Measurements from ENCODE around the gene IL23A.
"Not testable (repeated sequence)": the region's sequence is repeated elsewhere in the genome, so short reads cannot be mapped to it uniquely, and the experiment has no call there.

The IL23A gene

DNA sequence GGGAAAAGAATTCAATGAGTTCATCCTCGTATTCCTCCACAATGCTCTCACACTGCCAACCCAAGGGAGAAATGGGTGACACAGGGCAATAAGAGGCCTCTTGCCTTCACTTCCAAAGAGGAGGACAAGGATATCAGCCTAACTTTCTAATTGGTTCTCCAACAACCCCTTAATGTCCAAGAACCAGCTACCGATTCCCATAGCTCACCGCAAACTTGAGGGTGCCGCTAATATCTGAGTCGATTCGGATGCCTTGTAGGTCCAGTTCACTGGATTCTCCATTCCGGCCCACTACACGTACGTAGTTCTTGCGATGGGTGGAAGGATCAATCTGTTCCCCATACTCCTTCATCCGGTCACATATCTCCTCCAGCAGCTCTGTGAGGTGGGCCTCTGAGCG, 27.7 kb upstream of the IL23A start:
- TF ChIP-seq, protein P1, sequence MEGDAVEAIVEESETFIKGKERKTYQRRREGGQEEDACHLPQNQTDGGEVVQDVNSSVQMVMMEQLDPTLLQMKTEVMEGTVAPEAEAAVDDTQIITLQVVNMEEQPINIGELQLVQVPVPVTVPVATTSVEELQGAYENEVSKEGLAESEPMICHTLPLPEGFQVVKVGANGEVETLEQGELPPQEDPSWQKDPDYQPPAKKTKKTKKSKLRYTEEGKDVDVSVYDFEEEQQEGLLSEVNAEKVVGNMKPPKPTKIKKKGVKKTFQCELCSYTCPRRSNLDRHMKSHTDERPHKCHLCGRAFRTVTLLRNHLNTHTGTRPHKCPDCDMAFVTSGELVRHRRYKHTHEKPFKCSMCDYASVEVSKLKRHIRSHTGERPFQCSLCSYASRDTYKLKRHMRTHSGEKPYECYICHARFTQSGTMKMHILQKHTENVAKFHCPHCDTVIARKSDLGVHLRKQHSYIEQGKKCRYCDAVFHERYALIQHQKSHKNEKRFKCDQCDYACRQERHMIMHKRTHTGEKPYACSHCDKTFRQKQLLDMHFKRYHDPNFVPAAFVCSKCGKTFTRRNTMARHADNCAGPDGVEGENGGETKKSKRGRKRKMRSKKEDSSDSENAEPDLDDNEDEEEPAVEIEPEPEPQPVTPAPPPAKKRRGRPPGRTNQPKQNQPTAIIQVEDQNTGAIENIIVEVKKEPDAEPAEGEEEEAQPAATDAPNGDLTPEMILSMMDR (IDR thresholded peaks at IDR 0.05; ENCODE audit: low read depth, low read length), result no peak
- H3K4me3 ChIP-seq (replicated peaks in 1 of 2; ENCODE audit: low read depth in 2 of 2, low read length in 2 of 2), result no peak overlapping the region
- no peak for DNase-seq (ENCODE audit: low read depth in 2 of 2)

DNA sequence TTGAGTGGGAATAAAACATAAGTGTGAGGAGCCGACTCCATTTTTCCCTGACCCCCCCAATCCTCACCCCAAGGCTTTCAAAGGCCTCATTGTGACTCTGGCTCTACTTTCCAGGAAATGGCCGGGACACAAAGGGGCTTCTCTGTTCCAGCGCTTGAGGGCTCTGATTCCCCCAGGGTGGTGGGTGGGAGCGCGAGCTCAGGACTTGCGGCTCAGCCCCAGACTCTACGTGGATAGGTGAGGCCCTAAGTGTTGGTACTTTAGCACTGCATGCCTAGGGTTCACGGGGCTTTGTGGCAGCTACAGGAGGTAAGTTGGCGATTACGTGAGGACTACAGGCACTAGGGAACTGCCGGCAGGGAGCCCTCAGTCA, 23.4 kb upstream of the IL23A start:
- TF ChIP-seq, protein P1 (IDR thresholded peaks at IDR 0.05; ENCODE audit: low read depth, low read length), result no peak
- H3K4me3 ChIP-seq (replicated peaks in 1 of 2; ENCODE audit: low read depth in 2 of 2, low read length in 2 of 2), result peak overlapping the region; percentile 92 to 95
- no peak for DNase-seq (ENCODE audit: low read depth in 2 of 2)

DNA sequence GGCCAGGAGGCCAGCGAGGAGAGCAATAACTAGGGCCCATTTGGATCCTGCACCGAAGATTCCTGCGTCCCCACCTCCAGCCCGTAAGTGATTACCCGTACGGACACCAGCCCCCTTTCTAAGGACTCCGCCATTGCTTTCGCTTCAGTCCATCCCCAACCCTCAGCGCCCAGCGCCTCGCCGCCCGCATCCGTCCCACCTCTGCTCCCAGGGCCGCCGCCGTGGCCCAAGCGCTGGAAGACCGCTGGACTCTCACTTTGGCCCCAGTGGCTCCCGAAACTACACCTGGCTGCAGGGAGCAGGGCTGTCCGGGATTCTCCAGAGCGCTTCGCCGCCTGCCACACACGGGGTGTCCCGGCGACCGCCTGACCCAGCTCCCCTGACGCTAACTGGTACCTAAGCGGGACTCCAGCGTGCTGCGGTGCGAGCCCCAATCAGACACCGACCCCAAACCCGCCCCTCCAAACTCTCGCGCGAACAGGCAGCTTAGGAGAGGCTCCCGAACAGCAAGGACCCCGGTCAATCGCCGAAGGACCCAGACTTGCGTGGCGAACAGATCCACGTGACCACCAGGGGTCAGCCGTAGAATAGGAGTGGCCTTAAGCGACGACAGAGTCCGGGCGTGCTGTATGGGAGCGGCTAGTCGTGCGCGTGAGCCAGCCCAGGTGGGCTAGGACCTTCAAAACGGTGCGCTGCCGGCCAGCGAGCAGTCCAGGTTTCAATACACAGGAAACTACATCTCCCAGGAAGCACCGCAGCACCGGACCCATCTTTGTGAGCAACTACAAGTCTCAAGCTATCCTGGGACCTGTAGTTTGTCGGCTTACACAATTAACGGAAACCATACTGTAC, 22.8 kb upstream of the IL23A start, which contains the start of gene CNPY2:
Gene CNPY2 (minus strand): TSS at position 367 of the 852 bp plus-strand sequence. CDS start 771 bp downstream, outside the sequence.
- TF ChIP-seq, protein P1 (IDR thresholded peaks at IDR 0.05; ENCODE audit: low read depth, low read length), result peak; percentile 8
- peak within 1 kb of the TSS; percentile 92 to 95 for H3K4me3 ChIP-seq (replicated peaks in 1 of 2; ENCODE audit: low read depth in 2 of 2, low read length in 2 of 2)
- peak; percentile 98 for DNase-seq (ENCODE audit: low read depth in 2 of 2)

DNA sequence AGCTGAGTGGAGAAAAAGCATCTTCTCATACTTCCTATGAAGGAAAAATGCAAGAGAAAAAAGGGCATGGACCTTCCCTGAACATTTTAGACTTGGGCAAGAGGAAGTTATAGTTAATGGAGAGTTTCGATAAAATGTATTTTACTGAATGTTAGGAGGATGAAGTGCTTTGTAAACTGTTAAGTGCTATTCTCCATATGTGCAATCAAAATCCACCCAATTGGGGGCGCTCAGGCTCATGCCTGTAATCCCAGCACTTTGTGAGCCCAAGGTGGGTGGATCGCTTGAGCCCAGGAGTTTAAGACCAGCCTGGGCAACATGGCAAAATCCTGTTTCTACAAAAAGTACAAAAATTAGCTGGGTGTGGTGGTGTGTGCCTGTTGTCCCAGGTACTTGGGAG, 21.0 kb upstream of the IL23A start:
- no peak for DNase-seq (ENCODE audit: low read depth in 2 of 2)
- TF ChIP-seq, protein P1 (IDR thresholded peaks at IDR 0.05; ENCODE audit: low read depth, low read length), result no peak
- H3K4me3 ChIP-seq (replicated peaks in 1 of 2; ENCODE audit: low read depth in 2 of 2, low read length in 2 of 2), result no peak overlapping the region

DNA sequence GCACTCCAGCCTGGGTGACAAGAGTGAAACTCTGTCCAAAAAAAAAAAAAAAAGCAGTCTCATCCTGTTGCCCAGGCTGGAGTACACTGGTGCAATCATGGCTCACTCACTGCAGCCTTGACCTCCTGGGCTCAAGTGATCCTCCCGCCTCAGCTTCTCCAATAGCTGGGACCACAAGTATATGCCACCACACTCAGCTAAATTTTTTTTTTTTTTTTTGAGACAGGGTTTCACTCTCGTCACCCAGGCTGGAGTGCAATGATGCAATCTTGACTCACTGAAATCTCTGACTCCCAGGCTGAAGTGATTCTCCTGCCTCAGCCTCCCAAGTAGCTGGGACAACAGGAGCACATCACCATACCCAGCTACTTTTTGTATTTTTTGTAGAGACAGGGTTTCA, 17.7 kb upstream of the IL23A start:
- peak in 1 of 2 donors; percentile 58 for DNase-seq (ENCODE audit: low read depth in 2 of 2)
- TF ChIP-seq, protein P1 (IDR thresholded peaks at IDR 0.05; ENCODE audit: low read depth, low read length), result no peak
- no peak overlapping the region for H3K4me3 ChIP-seq (replicated peaks in 1 of 2; ENCODE audit: low read depth in 2 of 2, low read length in 2 of 2)

DNA sequence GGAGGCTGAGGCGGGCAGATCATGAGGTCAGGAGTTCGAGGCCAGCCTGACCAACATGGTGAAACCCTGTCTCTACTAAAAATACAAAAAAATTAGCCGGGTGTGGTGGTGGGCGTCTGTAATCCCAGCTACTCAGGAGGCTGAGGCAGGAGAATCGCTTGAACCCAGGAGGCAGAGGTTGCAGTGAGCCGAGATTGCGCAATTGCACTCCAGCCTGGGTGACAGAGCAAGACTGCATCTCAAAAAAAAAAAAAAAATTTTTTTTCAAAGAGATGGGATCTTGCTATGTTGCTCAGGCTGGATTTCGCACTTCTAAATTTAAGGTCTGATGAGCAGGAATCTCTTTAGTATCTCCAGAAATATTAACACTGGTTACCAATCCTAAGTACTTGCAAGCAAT, 17.1 kb upstream of the IL23A start:
- DNase-seq (ENCODE audit: low read depth in 2 of 2); H3K4me3 ChIP-seq (replicated peaks in 1 of 2; ENCODE audit: low read depth in 2 of 2, low read length in 2 of 2): not testable (repeated sequence)

DNA sequence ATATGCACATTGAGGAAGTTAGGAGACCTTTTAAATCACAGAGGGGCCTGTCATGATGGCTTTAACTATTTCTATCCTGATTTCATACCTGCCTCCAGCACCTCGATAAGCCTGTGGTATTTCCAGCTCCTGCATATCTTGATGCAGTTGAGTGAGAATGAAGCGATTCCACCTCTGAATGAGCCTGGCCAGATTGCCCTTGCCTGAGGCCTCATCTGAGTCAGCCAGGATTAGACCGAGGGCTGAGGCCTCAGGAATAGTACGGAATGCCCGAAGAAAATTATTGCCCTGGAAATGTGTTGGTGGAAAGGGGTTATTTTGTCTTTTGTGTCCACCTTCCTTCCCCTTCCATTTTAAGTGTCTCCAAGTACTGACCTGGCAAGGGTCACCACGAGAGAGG, 14.5 kb upstream of the IL23A start:
- no peak overlapping the region for H3K4me3 ChIP-seq (replicated peaks in 1 of 2; ENCODE audit: low read depth in 2 of 2, low read length in 2 of 2)
- TF ChIP-seq, protein P1 (IDR thresholded peaks at IDR 0.05; ENCODE audit: low read depth, low read length), result no peak
- no peak for DNase-seq (ENCODE audit: low read depth in 2 of 2)
